ENCODE results near the gene ILF3. TPM values are rescaled to one million over a fixed set of nuclear protein-coding genes. Genes with fewer than 3 reads are reported as not detected.

The ILF3 gene
- total RNA-seq, 1 donor from 2014 or later: 509 TPM

DNA sequence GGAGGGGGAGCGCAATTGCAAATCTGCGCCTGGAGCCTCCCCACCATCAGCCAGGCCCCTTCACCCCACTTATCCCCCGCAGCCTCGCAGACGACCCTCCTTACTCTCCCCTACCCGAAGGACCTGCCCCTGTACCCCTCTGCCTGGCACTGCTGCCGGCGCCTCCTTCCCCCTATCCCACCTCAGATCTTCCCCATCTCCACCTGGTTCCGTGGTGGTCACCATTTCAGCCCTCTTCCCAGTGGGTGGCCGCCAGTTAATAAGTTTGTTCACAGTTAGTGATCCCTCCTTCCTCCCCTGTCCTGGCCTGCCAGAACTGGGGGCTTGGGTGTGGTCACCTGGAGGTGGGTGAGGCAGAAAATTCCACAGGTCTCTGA, 28.4 kb upstream of the ILF3 start:
- H3K27ac Mint-ChIP-seq: no peak overlapping the region
- H3K9me3 Mint-ChIP-seq: no peaks in the 10 kb centered on the region
- H3K4me3 Mint-ChIP-seq (ENCODE audit: low read depth): no peak overlapping the region
- peaks cover 18% of the 10 kb centered on the region for H3K4me1 Mint-ChIP-seq (ENCODE audit: low read depth)
- no peaks in the 10 kb centered on the region for H3K27me3 Mint-ChIP-seq (ENCODE audit: low read depth)
- intact Hi-C loops (cut with micrococcal nuclease): no loop called here
- no peak for DNase-seq (ENCODE audit: low spot score)
- H3K36me3 Mint-ChIP-seq (ENCODE audit: low read depth): peaks cover 20% of the 10 kb centered on the region

DNA sequence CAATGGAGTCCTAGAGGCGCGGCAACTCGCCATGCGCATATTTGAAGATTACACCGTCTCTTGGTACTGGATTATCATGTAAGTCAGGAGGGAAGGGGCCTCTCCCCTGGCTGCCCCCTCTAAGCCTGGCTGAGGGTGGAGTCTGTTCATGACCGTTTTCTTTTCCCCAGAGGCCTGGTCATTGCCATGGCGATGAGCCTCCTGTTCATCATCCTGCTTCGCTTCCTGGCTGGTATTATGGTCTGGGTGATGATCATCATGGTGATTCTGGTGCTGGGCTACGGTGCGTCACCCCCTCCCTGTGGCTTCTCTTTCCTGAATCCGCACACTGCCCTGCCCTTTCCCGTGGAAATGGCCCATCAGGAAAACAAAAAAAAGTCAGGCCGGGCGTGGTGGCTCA, 22.3 kb upstream of the ILF3 start:
- no peak overlapping the region for H3K27ac Mint-ChIP-seq

DNA sequence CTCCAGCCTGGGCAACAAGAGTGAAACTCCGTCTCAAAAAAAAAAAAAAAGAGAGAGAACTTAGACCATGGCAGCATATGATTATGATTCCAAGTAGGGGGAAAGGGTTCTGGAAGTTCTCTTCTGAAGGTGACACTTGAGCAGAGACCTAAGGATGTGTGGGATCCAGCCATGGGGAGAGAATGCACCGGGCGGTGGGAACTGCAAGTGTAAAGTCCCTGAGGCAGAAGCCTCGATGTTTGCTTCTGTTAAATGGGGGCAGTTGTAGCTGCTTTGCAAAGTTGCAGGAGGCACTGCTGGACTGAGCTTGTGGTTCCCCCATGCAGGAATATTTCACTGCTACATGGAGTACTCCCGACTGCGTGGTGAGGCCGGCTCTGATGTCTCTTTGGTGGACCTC, 19.7 kb upstream of the ILF3 start:
- H3K36me3 Mint-ChIP-seq (ENCODE audit: low read depth): peaks cover 60% of the 10 kb centered on the region
- peaks cover 8% of the 10 kb centered on the region for H3K4me1 Mint-ChIP-seq (ENCODE audit: low read depth)
- intact Hi-C loops (cut with micrococcal nuclease): no loop called here
- no peak overlapping the region for H3K27ac Mint-ChIP-seq
- H3K4me3 Mint-ChIP-seq (ENCODE audit: low read depth): no peak overlapping the region
- H3K9me3 Mint-ChIP-seq: no peaks in the 10 kb centered on the region
- H3K27me3 Mint-ChIP-seq (ENCODE audit: low read depth): no peaks in the 10 kb centered on the region
- no peak for DNase-seq (ENCODE audit: low spot score)

More for the DNA sequence above, 22.3 kb upstream of the ILF3 start:
- intact Hi-C loops (cut with micrococcal nuclease): no loop called here
- Mint-ChIP-seq H3K4me1 (ENCODE audit: low read depth) (no peaks in the 10 kb centered on the region), H3K9me3 (no peaks in the 10 kb centered on the region), H3K36me3 (ENCODE audit: low read depth) (peaks cover 53% of the 10 kb centered on the region), H3K27me3 (ENCODE audit: low read depth) (no peaks in the 10 kb centered on the region), H3K4me3 (ENCODE audit: low read depth) (no peak overlapping the region)
- no peak for DNase-seq (ENCODE audit: low spot score)

DNA sequence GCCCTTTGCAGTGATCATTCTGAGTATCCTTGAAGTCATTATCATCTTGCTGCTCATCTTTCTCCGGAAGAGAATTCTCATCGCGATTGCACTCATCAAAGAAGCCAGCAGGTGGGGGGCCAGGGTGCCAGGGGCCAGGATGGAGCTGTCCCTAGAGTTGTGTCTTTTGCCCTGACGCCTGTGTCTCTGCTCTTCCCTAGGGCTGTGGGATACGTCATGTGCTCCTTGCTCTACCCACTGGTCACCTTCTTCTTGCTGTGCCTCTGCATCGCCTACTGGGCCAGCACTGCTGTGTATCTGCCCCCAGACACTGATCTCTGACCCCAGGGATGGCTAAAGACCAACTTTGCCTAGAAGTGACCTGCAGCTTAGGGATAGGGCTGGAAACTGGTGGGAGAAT, 19.2 kb upstream of the ILF3 start:
- H3K36me3 Mint-ChIP-seq (ENCODE audit: low read depth): peaks cover 60% of the 10 kb centered on the region
- H3K27ac Mint-ChIP-seq: no peak overlapping the region
- H3K9me3 Mint-ChIP-seq: no peaks in the 10 kb centered on the region
- no peak overlapping the region for H3K4me3 Mint-ChIP-seq (ENCODE audit: low read depth)
- peaks cover 8% of the 10 kb centered on the region for H3K4me1 Mint-ChIP-seq (ENCODE audit: low read depth)
- no peaks in the 10 kb centered on the region for H3K27me3 Mint-ChIP-seq (ENCODE audit: low read depth)
- intact Hi-C loops (cut with micrococcal nuclease): no loop called here
- DNase-seq (ENCODE audit: low spot score): no peak

DNA sequence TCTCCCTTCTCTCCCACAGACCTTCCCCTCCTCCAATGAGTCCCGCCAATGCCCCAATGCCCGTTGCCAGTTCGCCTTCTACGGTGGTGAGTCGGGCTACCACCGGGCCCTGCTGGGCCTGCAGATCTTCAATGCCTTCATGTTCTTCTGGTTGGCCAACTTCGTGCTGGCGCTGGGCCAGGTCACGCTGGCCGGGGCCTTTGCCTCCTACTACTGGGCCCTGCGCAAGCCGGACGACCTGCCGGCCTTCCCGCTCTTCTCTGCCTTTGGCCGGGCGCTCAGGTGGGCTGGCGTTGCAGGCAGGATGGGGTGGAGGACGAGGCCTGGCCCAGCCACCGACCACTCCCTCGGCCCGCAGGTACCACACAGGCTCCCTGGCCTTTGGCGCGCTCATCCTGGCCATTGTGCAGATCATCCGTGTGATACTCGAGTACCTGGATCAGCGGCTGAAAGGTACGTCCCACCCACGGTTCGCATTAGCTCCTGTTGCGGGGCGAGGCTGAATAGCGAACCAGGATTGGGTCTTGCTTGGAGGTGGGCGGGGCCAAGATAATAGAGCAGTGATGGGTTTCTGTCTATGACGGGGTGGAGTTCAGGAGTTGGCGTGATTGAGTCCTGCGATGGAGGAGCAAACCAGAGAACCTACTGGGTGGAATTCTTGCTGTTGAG, 17.7 kb upstream of the ILF3 start:
- no peak overlapping the region for H3K27ac Mint-ChIP-seq
- intact Hi-C loops (cut with micrococcal nuclease): no loop called here
- no peak overlapping the region for H3K4me3 Mint-ChIP-seq (ENCODE audit: low read depth)
- H3K4me1 Mint-ChIP-seq (ENCODE audit: low read depth): peaks cover 10% of the 10 kb centered on the region
- no peaks in the 10 kb centered on the region for H3K27me3 Mint-ChIP-seq (ENCODE audit: low read depth)
- peaks cover 65% of the 10 kb centered on the region for H3K36me3 Mint-ChIP-seq (ENCODE audit: low read depth)
- no peak for DNase-seq (ENCODE audit: low spot score)
- H3K9me3 Mint-ChIP-seq: no peaks in the 10 kb centered on the region

DNA sequence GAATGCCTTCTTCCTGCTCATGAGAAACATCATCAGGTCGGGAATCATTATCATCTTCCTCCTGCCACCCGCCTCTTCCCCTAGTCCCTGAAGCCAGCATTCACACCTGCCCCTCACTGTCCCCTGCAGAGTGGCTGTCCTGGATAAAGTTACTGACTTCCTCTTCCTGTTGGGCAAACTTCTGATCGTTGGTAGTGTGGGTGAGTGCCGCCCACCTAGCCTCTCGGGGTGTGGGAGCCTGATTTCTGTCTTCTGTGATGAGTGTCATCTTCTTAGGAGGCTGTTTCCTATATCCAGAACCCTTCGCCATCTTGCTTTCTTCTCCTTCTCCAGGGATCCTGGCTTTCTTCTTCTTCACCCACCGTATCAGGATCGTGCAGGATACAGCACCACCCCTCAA, 16.3 kb upstream of the ILF3 start:
- Mint-ChIP-seq H3K36me3 (ENCODE audit: low read depth) (peaks cover 67% of the 10 kb centered on the region), H3K27ac (peak overlapping the region; percentile 42), H3K4me1 (ENCODE audit: low read depth) (peaks cover 10% of the 10 kb centered on the region), H3K4me3 (ENCODE audit: low read depth) (no peak overlapping the region), H3K9me3 (no peaks in the 10 kb centered on the region), H3K27me3 (ENCODE audit: low read depth) (no peaks in the 10 kb centered on the region)
- no peak for DNase-seq (ENCODE audit: low spot score)
- intact Hi-C loops (cut with micrococcal nuclease): no loop called here

DNA sequence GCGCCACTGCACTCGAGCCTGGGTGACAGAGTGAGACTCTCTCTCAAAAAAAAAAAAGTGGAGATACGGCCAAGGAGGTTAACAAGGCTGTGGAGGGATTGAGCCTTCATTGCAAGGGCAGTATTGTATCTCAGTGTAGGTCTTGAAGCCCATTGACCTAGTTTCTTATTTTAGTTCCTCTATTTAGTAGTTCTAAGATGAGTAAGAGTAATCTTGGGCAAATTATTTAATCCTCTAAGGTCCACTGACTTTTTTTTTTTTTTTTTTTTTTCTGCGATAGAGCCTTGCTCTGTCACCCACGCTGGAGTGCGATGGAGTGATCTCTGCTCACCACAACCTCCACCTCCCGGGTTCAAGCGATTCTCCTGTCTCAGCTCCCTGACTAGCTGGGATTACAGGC, 14.3 kb upstream of the ILF3 start:
- Mint-ChIP-seq H3K9me3 (no peaks in the 10 kb centered on the region), H3K27me3 (ENCODE audit: low read depth) (no peaks in the 10 kb centered on the region), H3K27ac (no peak overlapping the region), H3K4me3 (ENCODE audit: low read depth) (no peak overlapping the region), H3K36me3 (ENCODE audit: low read depth) (peaks cover 67% of the 10 kb centered on the region), H3K4me1 (ENCODE audit: low read depth) (peaks cover 16% of the 10 kb centered on the region)
- intact Hi-C loops (cut with micrococcal nuclease): no loop called here
- no peak for DNase-seq (ENCODE audit: low spot score)

DNA sequence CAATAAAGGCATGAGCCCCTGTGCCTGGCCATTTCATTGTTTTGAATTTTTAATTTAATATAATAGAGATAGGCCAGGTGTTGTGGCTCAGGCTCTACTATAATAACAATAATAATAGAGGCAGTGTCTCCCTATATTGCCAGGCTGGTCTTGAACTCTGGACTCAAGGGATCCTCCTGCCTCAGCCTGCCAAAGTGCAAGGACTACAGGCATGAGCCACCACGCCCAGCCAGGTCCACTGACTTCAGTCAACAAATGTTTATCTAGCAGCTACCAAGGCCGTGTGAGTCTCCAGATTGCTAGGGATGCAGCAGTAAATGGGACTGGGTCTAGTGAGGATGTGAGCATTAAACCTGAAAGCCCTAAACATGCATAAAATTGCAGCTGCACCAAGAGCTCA, 13.8 kb upstream of the ILF3 start:
- Mint-ChIP-seq H3K27me3 (ENCODE audit: low read depth) (no peaks in the 10 kb centered on the region), H3K9me3 (no peaks in the 10 kb centered on the region), H3K36me3 (ENCODE audit: low read depth) (peaks cover 61% of the 10 kb centered on the region), H3K27ac (no peak overlapping the region), H3K4me3 (ENCODE audit: low read depth) (no peak overlapping the region), H3K4me1 (ENCODE audit: low read depth) (peaks cover 16% of the 10 kb centered on the region)
- intact Hi-C loops (cut with micrococcal nuclease): no loop called here
- DNase-seq (ENCODE audit: low spot score): no peak

DNA sequence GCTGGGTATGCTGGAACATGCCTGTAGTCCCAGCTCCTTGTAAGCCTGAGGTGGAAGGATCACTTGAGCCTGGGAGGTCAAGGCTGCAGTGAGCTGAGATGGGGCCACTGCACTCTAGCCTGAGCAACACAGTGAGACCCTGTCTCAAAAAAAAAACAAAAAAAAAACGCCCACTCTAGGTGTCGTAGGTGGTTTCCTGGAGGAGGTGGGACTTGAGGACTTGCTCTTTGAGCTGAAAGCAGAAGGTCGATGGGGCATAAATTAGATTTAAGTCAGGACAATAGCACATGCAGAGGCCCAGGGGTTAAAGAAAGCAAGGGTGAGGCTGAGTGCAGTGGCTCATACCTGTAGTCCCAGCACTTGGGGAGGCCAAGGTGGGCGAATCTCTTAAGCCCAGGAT, 12.9 kb upstream of the ILF3 start:
- no peaks in the 10 kb centered on the region for H3K27me3 Mint-ChIP-seq (ENCODE audit: low read depth)
- H3K4me1 Mint-ChIP-seq (ENCODE audit: low read depth): peaks cover 16% of the 10 kb centered on the region
- intact Hi-C loops (cut with micrococcal nuclease): no loop called here
- no peaks in the 10 kb centered on the region for H3K9me3 Mint-ChIP-seq
- no peak overlapping the region for H3K4me3 Mint-ChIP-seq (ENCODE audit: low read depth)
- H3K36me3 Mint-ChIP-seq (ENCODE audit: low read depth): peaks cover 55% of the 10 kb centered on the region
- H3K27ac Mint-ChIP-seq: peak overlapping the region; percentile 24
- DNase-seq (ENCODE audit: low spot score): no peak

DNA sequence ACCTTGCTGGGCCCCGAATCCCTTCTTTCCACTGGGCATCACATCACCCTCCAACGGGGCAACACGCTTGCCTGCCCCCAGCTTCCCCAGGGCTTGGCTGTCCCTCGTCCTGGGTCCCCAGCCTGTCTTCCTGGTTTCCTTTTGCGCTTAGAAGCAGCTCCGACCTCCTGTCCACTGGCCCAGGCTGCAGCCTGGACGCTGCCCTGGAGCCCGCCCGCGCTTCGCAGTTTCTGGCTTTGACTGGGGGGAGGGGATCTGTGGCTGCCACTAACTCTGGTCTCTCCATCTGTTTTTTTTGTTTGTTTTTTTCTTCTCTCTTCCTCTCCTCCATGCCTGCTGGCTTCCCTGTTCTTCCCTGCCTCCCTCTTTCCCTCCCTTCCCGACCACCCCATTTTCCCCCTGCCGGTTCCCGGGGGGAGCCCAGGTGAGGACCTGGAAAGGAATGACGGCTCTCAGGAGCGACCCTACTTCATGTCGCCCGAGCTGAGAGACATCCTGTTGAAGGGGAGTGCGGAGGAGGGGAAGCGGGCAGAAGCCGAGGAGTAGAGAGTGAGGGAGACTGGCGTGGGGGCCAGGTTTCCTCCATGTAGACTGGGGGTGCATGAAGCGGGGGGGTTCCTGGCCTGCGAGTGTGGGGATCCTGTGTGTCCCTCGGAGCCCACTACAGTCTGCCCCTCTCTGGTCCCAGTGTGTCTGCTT, 11.5 kb upstream of the ILF3 start:
- DNase-seq (ENCODE audit: low spot score): no peak
- Mint-ChIP-seq H3K27ac (no peak overlapping the region), H3K4me3 (ENCODE audit: low read depth) (no peak overlapping the region), H3K4me1 (ENCODE audit: low read depth) (peaks cover 15% of the 10 kb centered on the region), H3K27me3 (ENCODE audit: low read depth) (no peaks in the 10 kb centered on the region), H3K9me3 (no peaks in the 10 kb centered on the region), H3K36me3 (ENCODE audit: low read depth) (peaks cover 41% of the 10 kb centered on the region)
- intact Hi-C loops (cut with micrococcal nuclease): no loop called here

DNA sequence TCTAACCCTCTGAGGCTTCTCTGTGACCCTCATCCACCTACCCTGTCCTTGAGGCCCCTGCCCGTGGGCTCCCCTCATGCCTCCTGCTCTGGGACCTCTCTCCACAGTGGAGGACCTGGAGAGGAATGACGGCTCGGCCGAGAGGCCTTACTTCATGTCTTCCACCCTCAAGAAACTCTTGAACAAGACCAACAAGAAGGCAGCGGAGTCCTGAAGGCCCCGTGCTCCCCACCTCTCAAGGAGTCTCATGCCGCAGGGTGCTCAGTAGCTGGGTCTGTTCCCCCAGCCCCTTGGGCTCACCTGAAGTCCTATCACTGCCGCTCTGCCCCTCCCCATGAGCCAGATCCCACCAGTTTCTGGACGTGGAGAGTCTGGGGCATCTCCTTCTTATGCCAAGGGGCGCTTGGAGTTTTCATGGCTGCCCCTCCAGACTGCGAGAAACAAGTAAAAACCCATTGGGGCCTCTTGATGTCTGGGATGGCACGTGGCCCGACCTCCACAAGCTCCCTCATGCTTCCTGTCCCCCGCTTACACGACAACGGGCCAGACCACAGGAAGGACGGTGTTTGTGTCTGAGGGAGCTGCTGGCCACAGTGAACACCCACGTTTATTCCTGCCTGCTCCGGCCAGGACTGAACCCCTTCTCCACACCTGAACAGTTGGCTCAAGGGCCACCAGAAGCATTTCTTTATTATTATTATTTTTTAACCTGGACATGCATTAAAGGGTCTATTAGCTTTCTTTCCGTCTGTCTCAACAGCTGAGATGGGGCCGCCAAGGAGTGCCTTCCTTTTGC, 10.8 kb upstream of the ILF3 start:
- intact Hi-C loops (cut with micrococcal nuclease): no loop called here
- Mint-ChIP-seq H3K9me3 (no peaks in the 10 kb centered on the region), H3K4me1 (ENCODE audit: low read depth) (peaks cover 13% of the 10 kb centered on the region), H3K36me3 (ENCODE audit: low read depth) (peaks cover 34% of the 10 kb centered on the region), H3K4me3 (ENCODE audit: low read depth) (no peak overlapping the region), H3K27me3 (ENCODE audit: low read depth) (no peaks in the 10 kb centered on the region), H3K27ac (peak overlapping the region; percentile 8)
- no peak for DNase-seq (ENCODE audit: low spot score)

DNA sequence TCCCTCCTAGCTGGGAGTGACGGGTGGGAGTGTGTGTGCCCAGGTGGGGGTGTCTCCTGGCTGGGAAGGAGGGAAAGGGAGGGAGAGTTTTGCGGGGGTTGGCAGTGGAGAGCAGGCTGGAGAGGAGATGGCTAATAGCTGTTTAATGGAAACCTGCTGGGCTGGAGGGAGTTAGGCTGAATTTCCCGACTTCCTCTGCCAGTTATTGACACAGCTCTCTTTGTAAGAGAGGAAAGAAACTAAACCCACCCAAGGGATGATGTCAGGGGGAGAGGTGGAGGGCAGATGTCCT, 10.2 kb upstream of the ILF3 start:
- DNase-seq (ENCODE audit: low spot score): no peak
- intact Hi-C loops (cut with micrococcal nuclease): loop anchor here (1.0 kb wide), 1 partner anchor 63 kb away; no protein-coding TSS in a partner anchor
- H3K27ac Mint-ChIP-seq: no peak overlapping the region
- H3K36me3 Mint-ChIP-seq (ENCODE audit: low read depth): peaks cover 34% of the 10 kb centered on the region
- no peak overlapping the region for H3K4me3 Mint-ChIP-seq (ENCODE audit: low read depth)
- no peaks in the 10 kb centered on the region for H3K9me3 Mint-ChIP-seq
- no peaks in the 10 kb centered on the region for H3K27me3 Mint-ChIP-seq (ENCODE audit: low read depth)
- peaks cover 14% of the 10 kb centered on the region for H3K4me1 Mint-ChIP-seq (ENCODE audit: low read depth)

Data from activated T-helper 2 cell treated with anti-CD3 and anti-CD28 coated beads, Interferon-gamma antibody, Interleukin-2, Interleukin-4, amounts not matched to agents 10 μg/mL and 5 μg/mL and 100 μg/mL, durations not matched to agents 14 hours and 24 hours and 36 hours (primary cell).